SK-N-SH (cell line): ENCODE data around the gene TAB2.

Experiments used
- FOXM1 ChIP-seq: IDR thresholded peaks from 2 replicates; pipeline ENCODE4 v1.4.0; 2012; ENCODE audit warnings: low read depth, mild to moderate bottlenecking
- GABPA ChIP-seq: IDR thresholded peaks from 2 replicates; pipeline ENCODE4 v1.4.0; 2012; ENCODE audit warnings: low read depth, mild to moderate bottlenecking
- GATA2 ChIP-seq: sonication (generic); formaldehyde crosslinking; IDR thresholded peaks from 2 replicates; pipeline ENCODE4 v1.5.0; 2020; ENCODE audit warnings: mild to moderate bottlenecking, missing genetic modification reagents
- POLR2AphosphoS5 ChIP-seq: IDR thresholded peaks from 2 replicates; pipeline ENCODE4 v1.6.1; 2012; ENCODE audit warnings: low read depth, low read length
- RCOR1 ChIP-seq: fragments of 150-350 bp; IDR thresholded peaks from 2 replicates; pipeline ENCODE4 v1.6.1; 2017; ENCODE audit warnings: antibody characterized with exemption, low read length
- TAF1 ChIP-seq: IDR thresholded peaks from 2 replicates; pipeline ENCODE4 v1.6.1; 2012; ENCODE audit warnings: low read depth, mild to moderate bottlenecking, low read length, moderate library complexity, borderline replicate concordance
- TCF12 ChIP-seq: IDR thresholded peaks from 2 replicates; pipeline ENCODE4 v1.4.0; 2012
- TF ChIP-seq, protein P1 (sequence below): IDR thresholded peaks from 2 replicates; pipeline ENCODE4; 2012
- TF ChIP-seq, protein P2 (sequence below): fragments of 200-600 bp; sonication (generic); IDR thresholded peaks from 2 replicates; pipeline ENCODE4 v1.6.1; 2017; ENCODE audit warnings: antibody characterized with exemption, mild to moderate bottlenecking, moderate library complexity
- TF ChIP-seq, protein P3 (sequence below): IDR thresholded peaks from 2 replicates; pipeline ENCODE4 v1.4.0; 2012; ENCODE audit warnings: low read depth, borderline replicate concordance
- TF ChIP-seq, protein P4 (sequence below): IDR thresholded peaks from 2 replicates; pipeline ENCODE4 v1.6.1; 2012; ENCODE audit warnings: mild to moderate bottlenecking, low read depth, low read length, moderate library complexity

DNA sequence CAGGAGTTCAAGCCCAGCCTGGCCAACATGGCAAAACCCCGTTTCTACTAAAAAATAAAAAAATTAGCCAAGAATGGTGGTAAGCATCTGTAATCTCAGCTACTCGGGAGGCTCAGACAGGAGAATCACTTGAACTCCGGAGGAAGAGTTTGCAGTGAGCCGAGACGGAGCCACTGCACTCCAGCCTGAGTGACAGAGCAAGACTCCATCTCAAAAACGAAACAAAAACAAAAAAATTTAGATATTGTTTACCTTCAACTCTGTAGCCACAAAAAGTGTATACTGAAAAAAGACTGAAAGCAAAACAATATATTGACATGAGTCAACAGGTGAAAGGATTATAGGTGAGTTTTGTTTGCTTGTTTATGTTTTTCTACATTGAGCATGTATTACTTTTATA, 30.6 kb upstream of the TAB2 start:
- no peak for TF ChIP-seq GATA2 (CRISPR knock-in tag)
- TF ChIP-seq, protein P1, sequence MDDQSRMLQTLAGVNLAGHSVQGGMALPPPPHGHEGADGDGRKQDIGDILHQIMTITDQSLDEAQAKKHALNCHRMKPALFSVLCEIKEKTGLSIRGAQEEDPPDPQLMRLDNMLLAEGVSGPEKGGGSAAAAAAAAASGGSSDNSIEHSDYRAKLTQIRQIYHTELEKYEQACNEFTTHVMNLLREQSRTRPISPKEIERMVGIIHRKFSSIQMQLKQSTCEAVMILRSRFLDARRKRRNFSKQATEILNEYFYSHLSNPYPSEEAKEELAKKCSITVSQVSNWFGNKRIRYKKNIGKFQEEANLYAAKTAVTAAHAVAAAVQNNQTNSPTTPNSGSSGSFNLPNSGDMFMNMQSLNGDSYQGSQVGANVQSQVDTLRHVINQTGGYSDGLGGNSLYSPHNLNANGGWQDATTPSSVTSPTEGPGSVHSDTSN, result no peak
- TF ChIP-seq, protein P2, sequence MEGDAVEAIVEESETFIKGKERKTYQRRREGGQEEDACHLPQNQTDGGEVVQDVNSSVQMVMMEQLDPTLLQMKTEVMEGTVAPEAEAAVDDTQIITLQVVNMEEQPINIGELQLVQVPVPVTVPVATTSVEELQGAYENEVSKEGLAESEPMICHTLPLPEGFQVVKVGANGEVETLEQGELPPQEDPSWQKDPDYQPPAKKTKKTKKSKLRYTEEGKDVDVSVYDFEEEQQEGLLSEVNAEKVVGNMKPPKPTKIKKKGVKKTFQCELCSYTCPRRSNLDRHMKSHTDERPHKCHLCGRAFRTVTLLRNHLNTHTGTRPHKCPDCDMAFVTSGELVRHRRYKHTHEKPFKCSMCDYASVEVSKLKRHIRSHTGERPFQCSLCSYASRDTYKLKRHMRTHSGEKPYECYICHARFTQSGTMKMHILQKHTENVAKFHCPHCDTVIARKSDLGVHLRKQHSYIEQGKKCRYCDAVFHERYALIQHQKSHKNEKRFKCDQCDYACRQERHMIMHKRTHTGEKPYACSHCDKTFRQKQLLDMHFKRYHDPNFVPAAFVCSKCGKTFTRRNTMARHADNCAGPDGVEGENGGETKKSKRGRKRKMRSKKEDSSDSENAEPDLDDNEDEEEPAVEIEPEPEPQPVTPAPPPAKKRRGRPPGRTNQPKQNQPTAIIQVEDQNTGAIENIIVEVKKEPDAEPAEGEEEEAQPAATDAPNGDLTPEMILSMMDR, result no peak
- no peak for TF ChIP-seq POLR2AphosphoS5
- no peak for TF ChIP-seq TAF1
- TF ChIP-seq TCF12, result no peak
- TF ChIP-seq GABPA, result no peak
- TF ChIP-seq, protein P3, sequence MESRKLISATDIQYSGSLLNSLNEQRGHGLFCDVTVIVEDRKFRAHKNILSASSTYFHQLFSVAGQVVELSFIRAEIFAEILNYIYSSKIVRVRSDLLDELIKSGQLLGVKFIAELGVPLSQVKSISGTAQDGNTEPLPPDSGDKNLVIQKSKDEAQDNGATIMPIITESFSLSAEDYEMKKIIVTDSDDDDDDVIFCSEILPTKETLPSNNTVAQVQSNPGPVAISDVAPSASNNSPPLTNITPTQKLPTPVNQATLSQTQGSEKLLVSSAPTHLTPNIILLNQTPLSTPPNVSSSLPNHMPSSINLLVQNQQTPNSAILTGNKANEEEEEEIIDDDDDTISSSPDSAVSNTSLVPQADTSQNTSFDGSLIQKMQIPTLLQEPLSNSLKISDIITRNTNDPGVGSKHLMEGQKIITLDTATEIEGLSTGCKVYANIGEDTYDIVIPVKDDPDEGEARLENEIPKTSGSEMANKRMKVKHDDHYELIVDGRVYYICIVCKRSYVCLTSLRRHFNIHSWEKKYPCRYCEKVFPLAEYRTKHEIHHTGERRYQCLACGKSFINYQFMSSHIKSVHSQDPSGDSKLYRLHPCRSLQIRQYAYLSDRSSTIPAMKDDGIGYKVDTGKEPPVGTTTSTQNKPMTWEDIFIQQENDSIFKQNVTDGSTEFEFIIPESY, result no peak
- no peak for TF ChIP-seq FOXM1
- no peak for TF ChIP-seq RCOR1
- TF ChIP-seq, protein P4, sequence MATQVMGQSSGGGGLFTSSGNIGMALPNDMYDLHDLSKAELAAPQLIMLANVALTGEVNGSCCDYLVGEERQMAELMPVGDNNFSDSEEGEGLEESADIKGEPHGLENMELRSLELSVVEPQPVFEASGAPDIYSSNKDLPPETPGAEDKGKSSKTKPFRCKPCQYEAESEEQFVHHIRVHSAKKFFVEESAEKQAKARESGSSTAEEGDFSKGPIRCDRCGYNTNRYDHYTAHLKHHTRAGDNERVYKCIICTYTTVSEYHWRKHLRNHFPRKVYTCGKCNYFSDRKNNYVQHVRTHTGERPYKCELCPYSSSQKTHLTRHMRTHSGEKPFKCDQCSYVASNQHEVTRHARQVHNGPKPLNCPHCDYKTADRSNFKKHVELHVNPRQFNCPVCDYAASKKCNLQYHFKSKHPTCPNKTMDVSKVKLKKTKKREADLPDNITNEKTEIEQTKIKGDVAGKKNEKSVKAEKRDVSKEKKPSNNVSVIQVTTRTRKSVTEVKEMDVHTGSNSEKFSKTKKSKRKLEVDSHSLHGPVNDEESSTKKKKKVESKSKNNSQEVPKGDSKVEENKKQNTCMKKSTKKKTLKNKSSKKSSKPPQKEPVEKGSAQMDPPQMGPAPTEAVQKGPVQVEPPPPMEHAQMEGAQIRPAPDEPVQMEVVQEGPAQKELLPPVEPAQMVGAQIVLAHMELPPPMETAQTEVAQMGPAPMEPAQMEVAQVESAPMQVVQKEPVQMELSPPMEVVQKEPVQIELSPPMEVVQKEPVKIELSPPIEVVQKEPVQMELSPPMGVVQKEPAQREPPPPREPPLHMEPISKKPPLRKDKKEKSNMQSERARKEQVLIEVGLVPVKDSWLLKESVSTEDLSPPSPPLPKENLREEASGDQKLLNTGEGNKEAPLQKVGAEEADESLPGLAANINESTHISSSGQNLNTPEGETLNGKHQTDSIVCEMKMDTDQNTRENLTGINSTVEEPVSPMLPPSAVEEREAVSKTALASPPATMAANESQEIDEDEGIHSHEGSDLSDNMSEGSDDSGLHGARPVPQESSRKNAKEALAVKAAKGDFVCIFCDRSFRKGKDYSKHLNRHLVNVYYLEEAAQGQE, result no peak
